Hepatocyte (in vitro differentiated cells): ENCODE measurements around the gene LITAF. TPM values are rescaled to one million over a fixed set of nuclear protein-coding genes. Genes with fewer than 3 reads are reported as not detected.

Source experiments
- DNase-seq: peaks from one replicate; pipeline ENCODE4 v3.0.0-alpha.2; 2016; ENCODE audit warnings: low spot score
- H2AFZ ChIP-seq: fragments of 200-600 bp; sonication (generic); 2 replicates; pipeline ENCODE4 v1.6.0; 2016; ENCODE audit warnings: antibody characterized with exemption, mild to moderate bottlenecking
- H3K27ac ChIP-seq: fragments of 200-600 bp; sonication (generic); 2 replicates; pipeline ENCODE4 v1.5.1; 2016; ENCODE audit warnings: mild to moderate bottlenecking
- H3K27me3 ChIP-seq: fragments of 200-600 bp; sonication (generic); 2 replicates; pipeline ENCODE4 v1.6.1; 2016
- H3K36me3 ChIP-seq: fragments of 200-600 bp; sonication (generic); replicated peaks from 2 replicates; pipeline ENCODE4 v1.5.1; 2016; ENCODE audit warnings: low read depth; ENCODE audit not compliant: insufficient read depth
- H3K4me1 ChIP-seq: fragments of 200-600 bp; sonication (generic); 2 replicates; pipeline ENCODE4 v1.5.1; 2016; ENCODE audit warnings: mild to moderate bottlenecking, moderate library complexity; ENCODE audit not compliant: insufficient read depth
- H3K4me2 ChIP-seq: fragments of 200-600 bp; sonication (generic); 2 replicates; pipeline ENCODE4 v1.6.0; 2016
- H3K4me3 ChIP-seq: fragments of 200-600 bp; sonication (generic); 2 replicates; pipeline ENCODE4 v1.5.1; 2016; ENCODE audit warnings: mild to moderate bottlenecking
- H3K79me2 ChIP-seq: fragments of 200-600 bp; sonication (generic); 2 replicates; pipeline ENCODE4 v1.6.0; 2017; ENCODE audit warnings: mild to moderate bottlenecking
- H3K9me2 ChIP-seq: fragments of 200-600 bp; sonication (generic); replicated peaks from 2 replicates; pipeline ENCODE4 v1.6.0; 2017; ENCODE audit warnings: mild to moderate bottlenecking; ENCODE audit not compliant: insufficient read depth
- H3K9me3 ChIP-seq: fragments of 200-600 bp; sonication (generic); 2 replicates; pipeline ENCODE4 v1.5.1; 2016; ENCODE audit warnings: low read depth, mild to moderate bottlenecking
- H4K20me1 ChIP-seq: fragments of 200-600 bp; sonication (generic); 2 replicates; pipeline ENCODE4 v1.6.0; 2016; ENCODE audit warnings: mild to moderate bottlenecking; ENCODE audit not compliant: insufficient read depth, poor library complexity, severe bottlenecking
- CTCF ChIP-seq: fragments of 200-600 bp; sonication (generic); IDR thresholded peaks from 2 replicates; pipeline ENCODE4 v1.5.1; 2016; ENCODE audit warnings: antibody characterized with exemption, mild to moderate bottlenecking; ENCODE audit not compliant: poor library complexity
- EZH2 ChIP-seq: fragments of 200-600 bp; sonication (generic); IDR thresholded peaks from 2 replicates; pipeline ENCODE4 v1.6.1; 2016; ENCODE audit warnings: antibody characterized with exemption, mild to moderate bottlenecking, borderline replicate concordance
- EZH2phosphoT487 ChIP-seq: fragments of 200-600 bp; sonication (generic); IDR thresholded peaks from one replicate; pipeline ENCODE4 v1.6.1; 2018; ENCODE audit warnings: antibody characterized with exemption, mild to moderate bottlenecking, low read depth, moderate library complexity; ENCODE audit not compliant: unreplicated experiment, severe bottlenecking
- WGBS: methylation state at CpG from one replicate; pipeline ENCODE4 v1.1.6; 2016; ENCODE audit warnings: low lambda C conversion rate; ENCODE audit errors: missing lambda C conversion rate; 5-methylcytosine and 5-hydroxymethylcytosine counted together
- polyA plus RNA-seq: library from polyadenylated mRNA; unstranded; fragments of >200 nt; fragmentation: Nextera tagmentation; extraction: Ambion mirVana; gene quantifications from 2 replicates; pipeline ENCODE4 v1.2.1, GENCODE V29; 2016
- total RNA-seq: library from RNA; depleted of rRNA; stranded (reverse); fragments of >200 nt; gene quantifications from 2 replicates; pipeline ENCODE4 v1.2.3, GENCODE V29; 2014

Gene LITAF
- total and polyA plus RNA-seq, 2 experiments from 2014 or later = 65.6 to 134 TPM

DNA sequence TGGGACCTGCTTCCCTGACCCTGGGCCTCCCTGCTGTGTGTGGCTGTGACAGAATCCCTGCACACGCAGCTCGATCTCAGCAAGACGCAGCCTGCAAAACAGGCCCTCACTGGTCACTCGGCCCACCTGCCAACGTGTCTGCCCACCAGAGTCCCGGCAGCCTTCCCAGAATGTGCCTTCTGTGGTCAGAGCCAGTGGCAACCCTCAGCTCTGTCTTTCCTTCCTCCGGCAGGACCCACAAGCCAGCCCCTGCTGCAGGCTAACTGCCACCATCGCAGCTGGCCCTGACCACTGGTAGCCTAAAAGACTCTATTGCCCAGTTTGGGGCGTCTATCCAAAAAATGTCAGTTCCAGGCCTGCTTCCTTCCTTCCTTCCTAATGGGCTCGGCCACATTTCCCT lies 83.2 kb downstream of the LITAF start:
- Histone ChIP-seq H3K27me3 (no peaks in the 10 kb centered on the region), H3K36me3 (no peaks in the 10 kb centered on the region), H3K4me3 (no peak overlapping the region), H3K79me2 (no peaks in the 10 kb centered on the region), H3K27ac (no peak overlapping the region), H3K9me2 (no peaks in the 10 kb centered on the region), H3K9me3 (no peaks in the 10 kb centered on the region), H3K4me2 (no peak overlapping the region), H2AFZ (no peak overlapping the region), H4K20me1 (no peaks in the 10 kb centered on the region), H3K4me1 (no peaks in the 10 kb centered on the region)
- no peak for DNase-seq
- TF ChIP-seq CTCF = no peak
- TF ChIP-seq EZH2 = no peak
- TF ChIP-seq EZH2phosphoT487 = no peak
- 94% methylated on average over 10 of the region's 10 CpGs for WGBS

DNA sequence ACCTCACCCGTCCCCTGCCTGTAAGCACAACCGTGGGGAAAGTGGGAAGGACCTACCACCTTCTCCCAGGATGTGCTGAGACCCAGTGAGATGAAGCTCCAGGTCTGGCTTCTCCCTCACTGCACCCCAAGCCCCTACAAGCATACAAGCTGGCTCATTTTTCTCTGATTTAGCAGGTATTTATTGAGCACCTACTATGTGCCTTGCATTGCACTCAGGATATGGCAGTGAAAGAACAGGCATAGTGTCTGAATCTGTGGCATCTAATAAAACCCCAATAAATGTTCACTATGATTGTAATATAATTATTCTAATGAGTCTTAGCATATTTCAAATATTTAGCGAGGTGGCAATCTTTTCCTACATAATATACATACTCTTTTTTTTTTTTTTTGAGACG lies 84.5 kb downstream of the LITAF start:
- no peaks in the 10 kb centered on the region for H3K9me2 ChIP-seq
- no peak for DNase-seq
- H3K4me3 ChIP-seq = no peak overlapping the region
- H3K4me2 ChIP-seq = no peak overlapping the region
- peaks cover 6% of the 10 kb centered on the region for H3K4me1 ChIP-seq
- 65% methylated on average over 4 of the region's 4 CpGs for WGBS
- H2AFZ ChIP-seq = no peak overlapping the region
- no peaks in the 10 kb centered on the region for H3K9me3 ChIP-seq
- H3K27ac ChIP-seq = no peak overlapping the region
- H3K79me2 ChIP-seq = no peaks in the 10 kb centered on the region
- H3K36me3 ChIP-seq = no peaks in the 10 kb centered on the region
- no peaks in the 10 kb centered on the region for H4K20me1 ChIP-seq
- H3K27me3 ChIP-seq = no peaks in the 10 kb centered on the region
- TF ChIP-seq EZH2phosphoT487 (no peak), EZH2 (no peak)

- H3K4me3 ChIP-seq = no peak overlapping the region
- H3K36me3 ChIP-seq = no peaks in the 10 kb centered on the region
- no peaks in the 10 kb centered on the region for H3K9me2 ChIP-seq
- H3K4me2 ChIP-seq = no peak overlapping the region
- H3K4me1 ChIP-seq = peaks cover 11% of the 10 kb centered on the region
- no peak overlapping the region for H3K27ac ChIP-seq
- H4K20me1 ChIP-seq = no peaks in the 10 kb centered on the region
- DNase-seq = no peak
- H3K79me2 ChIP-seq = no peaks in the 10 kb centered on the region
- H3K9me3 ChIP-seq = no peaks in the 10 kb centered on the region
- 48% methylated on average over 9 of the region's 9 CpGs for WGBS
- no peak for TF ChIP-seq EZH2phosphoT487
- H2AFZ ChIP-seq = no peak overlapping the region
- no peaks in the 10 kb centered on the region for H3K27me3 ChIP-seq
Observed at GRCh38 chr16:11501632-11502031, 85.1 kb downstream of the LITAF start.

GRCh38 chr16:11500700-11501346 lies 85.9 kb downstream of the LITAF start:
- Histone ChIP-seq H2AFZ (no peak overlapping the region), H3K79me2 (no peaks in the 10 kb centered on the region), H3K4me1 (peaks cover 12% of the 10 kb centered on the region), H3K27ac (no peak overlapping the region), H3K27me3 (no peaks in the 10 kb centered on the region), H3K4me2 (no peak overlapping the region), H3K9me2 (no peaks in the 10 kb centered on the region), H3K36me3 (no peaks in the 10 kb centered on the region), H4K20me1 (no peaks in the 10 kb centered on the region), H3K9me3 (no peaks in the 10 kb centered on the region), H3K4me3 (no peak overlapping the region)
- no peak for DNase-seq
- TF ChIP-seq CTCF (no peak), EZH2phosphoT487 (no peak), EZH2 (no peak)
- WGBS = 75% methylated on average over 24 of the region's 24 CpGs
